HepG2 (cell line): ENCODE data around the gene CHODL. TPM values are rescaled to one million over a fixed set of nuclear protein-coding genes. Genes with fewer than 3 reads are reported as not detected.

ENCODE experiments used
- ATAC-seq: fragments of 200-7000 bp; cut with Tn5 transposase; 3 replicates; pipeline ENCODE4 v1.9.1; 2020; ENCODE audit warnings: mild to moderate bottlenecking, moderate library complexity
- BruUV-seq: library from RNA; stranded (reverse); fragments of 400-500 nt; replicated peaks from 2 replicates; lab custom pipeline; 2021; lab: Mats Ljungman, UMichigan
- CTCF ChIA-PET: fragments of 300-600 bp; formaldehyde crosslinking; extraction: SDS; loops from one replicate; lab custom pipeline; 2021; ENCODE audit warnings: low total read pairs, inconsistent platforms, low intra/inter-chr PET ratio; lab: Yijun Ruan, JAX
- POLR2A ChIA-PET: fragments of 350-600 bp; sonication (Branson Sonifier 250); formaldehyde crosslinking; loops from one replicate; lab custom pipeline; 2020; ENCODE audit warnings: antibody characterized with exemption, inconsistent platforms; lab: Yijun Ruan, JAX
- DNase-seq: peaks from one replicate; pipeline ENCODE4 v3.0.0-alpha.2; 2015; ENCODE audit warnings: low spot score
- FAIRE-seq: peaks from 3 replicates; lab custom pipeline; 2011; peaks lifted over from hg19 to GRCh38; lab: Jason Lieb, UNC
- H2AFZ ChIP-seq: one replicate; pipeline ENCODE4 v1.6.1; 2011; ENCODE audit warnings: low read length, inconsistent platforms
- H3K27ac ChIP-seq: fragments of 300-600 bp; 3 replicates; pipeline ENCODE4 v1.8.0; 2011; ENCODE audit warnings: mixed run types, mild to moderate bottlenecking, mixed read lengths, low read length, inconsistent platforms; ENCODE audit not compliant: insufficient read depth; ENCODE audit errors: extremely low read length
- H3K27me3 ChIP-seq, 2 experiments: fragments of 200-600 bp in 1 of 2; 2 replicates in 1 of 2; 3 replicates in 1 of 2; pipeline versions ENCODE4 v1.6.0 to v1.8.0; 2011; ENCODE audit warnings: low read length in 2 of 2, mild to moderate bottlenecking in 2 of 2, moderate library complexity in 2 of 2, inconsistent platforms in 1 of 2; ENCODE audit not compliant: insufficient read depth in 2 of 2, control insufficient read depth in 1 of 2
- H3K36me3 ChIP-seq, 2 experiments: fragments of 200-600 bp in 1 of 2; replicated peaks in 1 of 2; 2 replicates in 1 of 2; 3 replicates in 1 of 2; pipeline versions ENCODE4 v1.5.1 to v1.8.0; 2011; ENCODE audit warnings: low read length in 2 of 2, inconsistent platforms in 1 of 2; ENCODE audit not compliant: insufficient read depth in 2 of 2, control insufficient read depth in 1 of 2
- H3K4me1 ChIP-seq: 2 replicates; pipeline ENCODE4 v1.5.1; 2012; ENCODE audit warnings: low read length, inconsistent platforms; ENCODE audit not compliant: insufficient read depth
- H3K4me2 ChIP-seq: 2 replicates; pipeline ENCODE4 v1.6.0; 2011; ENCODE audit warnings: low read depth, low read length, inconsistent platforms
- H3K4me3 ChIP-seq, 3 experiments: fragments of 200-600 bp in 1 of 3; sonication (generic), shearing (Covaris generic) in 1 of 3; replicated peaks in 1 of 3; 2 replicates each; pipeline ENCODE4 v1.5.1; 2011 to 2016; ENCODE audit warnings: low read length in 3 of 3, inconsistent platforms in 2 of 3, low read depth in 2 of 3, mild to moderate bottlenecking in 2 of 3, control low read depth in 1 of 3, mixed read lengths in 1 of 3; ENCODE audit not compliant: insufficient read depth in 1 of 3
- H3K79me2 ChIP-seq: one replicate; pipeline ENCODE4 v1.6.1; 2011; ENCODE audit warnings: low read length, inconsistent platforms; ENCODE audit not compliant: insufficient read depth
- H3K9ac ChIP-seq: 2 replicates; pipeline ENCODE4 v1.6.0; 2011; ENCODE audit warnings: mild to moderate bottlenecking, low read depth, low read length, inconsistent platforms; ENCODE audit not compliant: insufficient read depth
- H3K9me3 ChIP-seq: 2 replicates; pipeline ENCODE4 v1.5.1; 2012; ENCODE audit warnings: mild to moderate bottlenecking, low read length
- H4K20me1 ChIP-seq: 2 replicates; pipeline ENCODE4 v1.6.0; 2011; ENCODE audit warnings: inconsistent platforms, mild to moderate bottlenecking, low read length, moderate library complexity; ENCODE audit not compliant: insufficient read depth
- BORCS8-MEF2B ChIP-seq: sonication (generic); formaldehyde crosslinking; IDR thresholded peaks from 2 replicates; pipeline ENCODE4 v1.8.0; 2022; ENCODE audit warnings: mild to moderate bottlenecking, missing genetic modification reagents
- CREBL2 ChIP-seq: sonication (generic); formaldehyde crosslinking; IDR thresholded peaks from 2 replicates; pipeline ENCODE4 v1.8.1; 2023; ENCODE audit warnings: missing genetic modification reagents, mild to moderate bottlenecking, borderline replicate concordance
- IRF2 ChIP-seq: IDR thresholded peaks from 2 replicates; pipeline ENCODE4 v1.6.1; 2018; ENCODE audit warnings: missing genetic modification reagents, missing compliant biosample characterization
- KLF13 ChIP-seq: sonication (generic); formaldehyde crosslinking; IDR thresholded peaks from 2 replicates; pipeline ENCODE4 v1.4.0; 2020; ENCODE audit warnings: mild to moderate bottlenecking, missing genetic modification reagents
- MAFG ChIP-seq: sonication (generic); formaldehyde crosslinking; IDR thresholded peaks from 2 replicates; pipeline ENCODE4 v1.5.1; 2020; ENCODE audit warnings: mild to moderate bottlenecking, missing genetic modification reagents
- NFKBIZ ChIP-seq: IDR thresholded peaks from 2 replicates; pipeline ENCODE4 v1.6.1; 2018; ENCODE audit warnings: missing genetic modification reagents, missing compliant biosample characterization
- RARA ChIP-seq: IDR thresholded peaks from 2 replicates; pipeline ENCODE4 v1.6.1; 2016; ENCODE audit warnings: missing genetic modification reagents, missing compliant biosample characterization
- REXO4 ChIP-seq: sonication (generic); formaldehyde crosslinking; IDR thresholded peaks from 2 replicates; pipeline ENCODE4 v1.8.0; 2022; ENCODE audit warnings: missing genetic modification reagents, mild to moderate bottlenecking, borderline replicate concordance
- SKIL ChIP-seq: sonication (generic); formaldehyde crosslinking; IDR thresholded peaks from 2 replicates; pipeline ENCODE4 v1.8.0; 2022; ENCODE audit warnings: missing genetic modification reagents, mild to moderate bottlenecking, moderate library complexity, borderline replicate concordance
- SOX6 ChIP-seq, 2 experiments: fragments of 450-650 bp in 1 of 2; sonication (generic) in 1 of 2; formaldehyde crosslinking in 1 of 2; IDR thresholded peaks; 2 replicates each; pipeline versions ENCODE4 v1.4.0 to v1.6.1; 2017 to 2020; ENCODE audit warnings: antibody characterized with exemption in 1 of 2, mild to moderate bottlenecking in 1 of 2, missing genetic modification reagents in 1 of 2
- ZMYM2 ChIP-seq: sonication (generic); formaldehyde crosslinking; IDR thresholded peaks from 2 replicates; pipeline ENCODE4 v1.8.0; 2022; ENCODE audit warnings: mild to moderate bottlenecking, missing genetic modification reagents
- ZNF121 ChIP-seq: sonication (generic); formaldehyde crosslinking; IDR thresholded peaks from 2 replicates; pipeline ENCODE4 v1.5.0; 2020; ENCODE audit warnings: mild to moderate bottlenecking, missing genetic modification reagents
- ZNF143 ChIP-seq: sonication (generic); formaldehyde crosslinking; IDR thresholded peaks from 2 replicates; pipeline ENCODE4 v1.4.0; 2020; ENCODE audit warnings: missing genetic modification reagents
- ZNF260 ChIP-seq: sonication (generic); formaldehyde crosslinking; IDR thresholded peaks from 2 replicates; pipeline ENCODE4 v1.4.0; 2020; ENCODE audit warnings: missing genetic modification reagents, low read depth, mild to moderate bottlenecking, borderline replicate concordance
- ZNF703 ChIP-seq: sonication (generic); formaldehyde crosslinking; IDR thresholded peaks from 2 replicates; pipeline ENCODE4 v1.5.1; 2020; ENCODE audit warnings: missing genetic modification reagents, mild to moderate bottlenecking, moderate library complexity, borderline replicate concordance
- ZNF713 ChIP-seq: sonication (generic); formaldehyde crosslinking; IDR thresholded peaks from 2 replicates; pipeline ENCODE4 v1.4.0; 2020; ENCODE audit warnings: mild to moderate bottlenecking, missing genetic modification reagents
- ZNF780A ChIP-seq: sonication (generic); formaldehyde crosslinking; IDR thresholded peaks from 2 replicates; pipeline ENCODE4 v1.8.0; 2022; ENCODE audit warnings: mild to moderate bottlenecking, missing genetic modification reagents, moderate library complexity
- WGBS: methylation state at CpG from one replicate; pipeline ENCODE4 v1.1.6; 2017; ENCODE audit warnings: low lambda C conversion rate; 5-methylcytosine and 5-hydroxymethylcytosine counted together
- in situ Hi-C: cut with HindIII; loops from 2 replicates; pipeline ENCODE4 v1.10.0; 2017; ENCODE audit warnings: low pct_unique_long_range_greater_than_20kb; ENCODE audit not compliant: extremely low pct_ligation_motif_present
- intact Hi-C: fragments of 100-400 bp; cut with micrococcal nuclease; formaldehyde crosslinking; loops from one replicate; pipeline ENCODE4 v1.10.0; 2022; ENCODE audit not compliant: unreplicated experiment
- polyA plus RNA-seq, 8 experiments: library from polyadenylated mRNA; depleted of rRNA in 3 of 8; stranded (reverse) in 7 of 8; unstranded in 1 of 8; fragments of >200 nt; fragmentation: Illumina TruSeq in 4 of 8; extraction: Trizol in 4 of 8; gene quantifications; 2 replicates each; pipeline versions ENCODE4 v1.2.1 to v1.2.3, GENCODE V29; 2011 to 2016; ENCODE audit warnings: low read depth in 4 of 8, missing spikeins in 1 of 8, mixed read lengths in 1 of 8; ENCODE audit not compliant: insufficient read depth in 1 of 8
- total RNA-seq, 5 experiments: library from RNA; depleted of rRNA; stranded (reverse); fragments of >200 nt; fragmentation: Illumina TruSeq; extraction: Trizol; gene quantifications; 2 replicates each; pipeline ENCODE4 v1.2.3, GENCODE V29; 2016; ENCODE audit warnings: low read depth in 1 of 5
- TF ChIP-seq, protein P1 (sequence below): conservative IDR thresholded peaks from 2 replicates; pipeline ENCODE4 v1.6.1; 2018; ENCODE audit warnings: missing genetic modification reagents

The CHODL gene
- total and polyA plus RNA-seq, 2 of the 13 experiments (the other 11 are each of a cell fraction or from before 2014, with no cell fraction given) = not detected

- intact Hi-C loops (no loop called here), in situ Hi-C loops (no loop called here)
- Histone ChIP-seq H3K4me3 (no peak overlapping the region), H3K4me1 (no peaks in the 10 kb centered on the region), H3K79me2 (no peaks in the 10 kb centered on the region), H3K9ac (no peak overlapping the region), H4K20me1 (no peaks in the 10 kb centered on the region), H2AFZ (no peak overlapping the region), H3K27me3 (no peaks in the 10 kb centered on the region), H3K4me2 (no peak overlapping the region), H3K36me3 (no peaks in the 10 kb centered on the region), H3K9me3 (no peaks in the 10 kb centered on the region), H3K27ac (no peak overlapping the region)
- ATAC-seq (no peak), FAIRE-seq (no peak), DNase-seq (no peak)
- CTCF ChIA-PET = no interaction called here
- POLR2A ChIA-PET = no interaction called here
- 5% methylated on average over 5 of the region's 5 CpGs for WGBS
- no peak for TF ChIP-seq SKIL (CRISPR knock-in tag)
- TF ChIP-seq ZNF260 (CRISPR knock-in tag) = no peak
- no peak for TF ChIP-seq MAFG (CRISPR knock-in tag)
- TF ChIP-seq IRF2 (CRISPR knock-in tag) = no peak
- TF ChIP-seq, protein P1, sequence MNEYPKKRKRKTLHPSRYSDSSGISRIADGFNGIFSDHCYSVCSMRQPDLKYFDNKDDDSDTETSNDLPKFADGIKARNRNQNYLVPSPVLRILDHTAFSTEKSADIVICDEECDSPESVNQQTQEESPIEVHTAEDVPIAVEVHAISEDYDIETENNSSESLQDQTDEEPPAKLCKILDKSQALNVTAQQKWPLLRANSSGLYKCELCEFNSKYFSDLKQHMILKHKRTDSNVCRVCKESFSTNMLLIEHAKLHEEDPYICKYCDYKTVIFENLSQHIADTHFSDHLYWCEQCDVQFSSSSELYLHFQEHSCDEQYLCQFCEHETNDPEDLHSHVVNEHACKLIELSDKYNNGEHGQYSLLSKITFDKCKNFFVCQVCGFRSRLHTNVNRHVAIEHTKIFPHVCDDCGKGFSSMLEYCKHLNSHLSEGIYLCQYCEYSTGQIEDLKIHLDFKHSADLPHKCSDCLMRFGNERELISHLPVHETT (CRISPR knock-in tag) = no peak
- no peak for TF ChIP-seq REXO4 (CRISPR knock-in tag)
- TF ChIP-seq ZMYM2 (CRISPR knock-in tag) = no peak
- no peak for TF ChIP-seq CREBL2 (CRISPR knock-in tag)
- no peak for TF ChIP-seq ZNF780A (CRISPR knock-in tag)
- no peak for TF ChIP-seq ZNF713 (CRISPR knock-in tag)
- no peak for TF ChIP-seq SOX6 (IDR thresholded peaks at IDR 0.05)
- no peak for TF ChIP-seq SOX6 (CRISPR knock-in tag; IDR thresholded peaks at IDR 0.05)
- no peak for TF ChIP-seq RARA (CRISPR knock-in tag)
- no peak for TF ChIP-seq ZNF143
- no peak for TF ChIP-seq NFKBIZ (CRISPR knock-in tag)
- TF ChIP-seq ZNF703 (CRISPR knock-in tag) = no peak
- TF ChIP-seq KLF13 (CRISPR knock-in tag) = no peak
- no peak for TF ChIP-seq ZNF121
- no peak for TF ChIP-seq BORCS8-MEF2B (CRISPR knock-in tag)
- BruUV-seq = no TSS peak
Measured at GRCh38 chr21:18274370-18274769, 29.7 kb downstream of the CHODL start.
